ENCODE measurements around the gene FBLN5. TPM values are rescaled to one million over a fixed set of nuclear protein-coding genes. Genes with fewer than 3 reads are reported as not detected.

The FBLN5 gene
- total and polyA plus RNA-seq, 5 donors from 2014 or later: 3.0 to 21.9 (median 20.9) TPM

- Mint-ChIP-seq H3K36me3 (peaks cover 45% of the 10 kb centered on the region), H3K4me3 (peak overlapping the region in 1 of 4 donors; percentile 35), H3K9me3 (no peaks in the 10 kb centered on the region), H3K27me3 (no peaks in the 10 kb centered on the region), H3K27ac (peak overlapping the region in 2 of 3 donors; percentile 56 to 84), H3K4me1 (peaks cover 8 to 31% (median 20%) of the 10 kb centered on the region in 4 donors)
- no peak for DNase-seq
- no peak for ATAC-seq (ENCODE audit: low read depth in 2 of 2)
- Histone ChIP-seq H3K27ac (ENCODE audit: insufficient read depth, low read length, poor library complexity, severe bottlenecking) (no peak overlapping the region), H3K4me3 (ENCODE audit: low read depth, low read length) (no peak overlapping the region), H3K9me3 (ENCODE audit: control insufficient read depth in 2 of 2, low read length in 2 of 2) (no peaks in the 10 kb centered on the region), H3K27me3 (ENCODE audit: control insufficient read depth, insufficient read depth, low read length) (no peaks in the 10 kb centered on the region), H3K4me1 (ENCODE audit: control insufficient read depth, insufficient read depth, low read length, poor library complexity, severe bottlenecking) (no peaks in the 10 kb centered on the region), H3K36me3 (ENCODE audit: control insufficient read depth, insufficient read depth, low read length) (peaks cover 38% of the 10 kb centered on the region)
These were observed 30.4 kb upstream of the FBLN5 start for GRCh38 chr14:91977884-91978283.

- H3K4me1 ChIP-seq (ENCODE audit: control insufficient read depth, insufficient read depth, low read length, poor library complexity, severe bottlenecking): no peaks in the 10 kb centered on the region
- no peak overlapping the region for H3K4me3 ChIP-seq (ENCODE audit: low read depth, low read length)
- ATAC-seq (ENCODE audit: low read depth in 2 of 2) (no peak), DNase-seq (no peak)
- H3K27me3 Mint-ChIP-seq: no peaks in the 10 kb centered on the region
- no peaks in the 10 kb centered on the region for H3K27me3 ChIP-seq (ENCODE audit: control insufficient read depth, insufficient read depth, low read length)
- no peak overlapping the region for H3K4me3 Mint-ChIP-seq
- peaks cover 46% of the 10 kb centered on the region for H3K36me3 Mint-ChIP-seq
- peaks cover 7 to 31% (median 18%) of the 10 kb centered on the region in 4 donors for H3K4me1 Mint-ChIP-seq
- H3K36me3 ChIP-seq (ENCODE audit: control insufficient read depth, insufficient read depth, low read length): peaks cover 50% of the 10 kb centered on the region
- no peaks in the 10 kb centered on the region for H3K9me3 ChIP-seq (ENCODE audit: control insufficient read depth in 2 of 2, low read length in 2 of 2)
- peak overlapping the region in 1 of 3 donors; percentile 26 for H3K27ac Mint-ChIP-seq
- H3K9me3 Mint-ChIP-seq: no peaks in the 10 kb centered on the region
- H3K27ac ChIP-seq (ENCODE audit: insufficient read depth, low read length, poor library complexity, severe bottlenecking): no peak overlapping the region
These were observed 28.3 kb upstream of the FBLN5 start for GRCh38 chr14:91975763-91976162.

GRCh38 chr14:91971188-91971778 is 23.8 kb upstream of the FBLN5 start:
- no peaks in the 10 kb centered on the region for H3K9me3 ChIP-seq (ENCODE audit: control insufficient read depth in 2 of 2, low read length in 2 of 2)
- H3K4me3 Mint-ChIP-seq: no peak overlapping the region
- peaks cover 0 to 1% (median 0%) of the 10 kb centered on the region in 7 donors for H3K9me3 Mint-ChIP-seq
- H3K27ac Mint-ChIP-seq: peak overlapping the region in 1 of 3 donors; percentile 63
- H3K36me3 Mint-ChIP-seq: peaks cover 30% of the 10 kb centered on the region
- no peak for DNase-seq
- H3K4me3 ChIP-seq (ENCODE audit: low read depth, low read length): no peak overlapping the region
- ATAC-seq (ENCODE audit: low read depth in 2 of 2): no peak
- no peaks in the 10 kb centered on the region for H3K27me3 Mint-ChIP-seq
- H3K27ac ChIP-seq (ENCODE audit: insufficient read depth, low read length, poor library complexity, severe bottlenecking): no peak overlapping the region
- H3K4me1 Mint-ChIP-seq: peaks cover 5 to 25% (median 22%) of the 10 kb centered on the region in 4 donors
- H3K27me3 ChIP-seq (ENCODE audit: control insufficient read depth, insufficient read depth, low read length): no peaks in the 10 kb centered on the region
- H3K4me1 ChIP-seq (ENCODE audit: control insufficient read depth, insufficient read depth, low read length, poor library complexity, severe bottlenecking): peaks cover 23% of the 10 kb centered on the region
- peaks cover 51% of the 10 kb centered on the region for H3K36me3 ChIP-seq (ENCODE audit: control insufficient read depth, insufficient read depth, low read length)

- Histone ChIP-seq H3K27ac (ENCODE audit: insufficient read depth, low read length, poor library complexity, severe bottlenecking) (peak overlapping the region; percentile 41), H3K4me1 (ENCODE audit: control insufficient read depth, insufficient read depth, low read length, poor library complexity, severe bottlenecking) (peaks cover 23% of the 10 kb centered on the region), H3K9me3 (ENCODE audit: control insufficient read depth in 2 of 2, low read length in 2 of 2) (no peaks in the 10 kb centered on the region), H3K27me3 (ENCODE audit: control insufficient read depth, insufficient read depth, low read length) (no peaks in the 10 kb centered on the region), H3K4me3 (ENCODE audit: low read depth, low read length) (peak overlapping the region; percentile 17), H3K36me3 (ENCODE audit: control insufficient read depth, insufficient read depth, low read length) (peaks cover 32% of the 10 kb centered on the region)
- H3K27me3 Mint-ChIP-seq: no peaks in the 10 kb centered on the region
- DNase-seq (peak; percentile 36 to 83 (median 73)), ATAC-seq (ENCODE audit: low read depth in 2 of 2) (peak; percentile 96 to 99)
- H3K4me3 Mint-ChIP-seq: peak overlapping the region; percentile 2 to 86 (median 59)
- peaks cover 20% of the 10 kb centered on the region for H3K36me3 Mint-ChIP-seq
- H3K27ac Mint-ChIP-seq: peak overlapping the region; percentile 88 to 97 (median 92)
- peaks cover 5 to 25% (median 20%) of the 10 kb centered on the region in 4 donors for H3K4me1 Mint-ChIP-seq
- H3K9me3 Mint-ChIP-seq: peaks cover 0 to 1% (median 0%) of the 10 kb centered on the region in 7 donors
These were observed 20.8 kb upstream of the FBLN5 start for GRCh38 chr14:91968280-91968679.

- ATAC-seq (ENCODE audit: low read depth in 2 of 2) (no peak), DNase-seq (no peak)
- Histone ChIP-seq H3K27ac (ENCODE audit: insufficient read depth, low read length, poor library complexity, severe bottlenecking) (no peak overlapping the region), H3K9me3 (ENCODE audit: control insufficient read depth in 2 of 2, low read length in 2 of 2) (no peaks in the 10 kb centered on the region), H3K4me1 (ENCODE audit: control insufficient read depth, insufficient read depth, low read length, poor library complexity, severe bottlenecking) (peaks cover 23% of the 10 kb centered on the region), H3K4me3 (ENCODE audit: low read depth, low read length) (no peak overlapping the region), H3K36me3 (ENCODE audit: control insufficient read depth, insufficient read depth, low read length) (peaks cover 12% of the 10 kb centered on the region), H3K27me3 (ENCODE audit: control insufficient read depth, insufficient read depth, low read length) (no peaks in the 10 kb centered on the region)
- peaks cover 5 to 22% (median 19%) of the 10 kb centered on the region in 4 donors for H3K4me1 Mint-ChIP-seq
- H3K27ac Mint-ChIP-seq: peak overlapping the region in 1 of 3 donors; percentile 5
- H3K9me3 Mint-ChIP-seq: peaks cover 0 to 1% (median 0%) of the 10 kb centered on the region in 7 donors
- H3K27me3 Mint-ChIP-seq: no peaks in the 10 kb centered on the region
- peaks cover 10% of the 10 kb centered on the region for H3K36me3 Mint-ChIP-seq
- H3K4me3 Mint-ChIP-seq: no peak overlapping the region
These were observed 17.2 kb upstream of the FBLN5 start for GRCh38 chr14:91964724-91965123.

GRCh38 chr14:91964011-91964410 is 16.5 kb upstream of the FBLN5 start:
- no peak for DNase-seq
- no peak overlapping the region for H3K4me3 Mint-ChIP-seq
- ATAC-seq (ENCODE audit: low read depth in 2 of 2): no peak

GRCh38 chr14:91963465-91963864 is 16.0 kb upstream of the FBLN5 start:
- Histone ChIP-seq H3K9me3 (ENCODE audit: control insufficient read depth in 2 of 2, low read length in 2 of 2) (no peaks in the 10 kb centered on the region), H3K36me3 (ENCODE audit: control insufficient read depth, insufficient read depth, low read length) (no peaks in the 10 kb centered on the region), H3K27me3 (ENCODE audit: control insufficient read depth, insufficient read depth, low read length) (no peaks in the 10 kb centered on the region), H3K27ac (ENCODE audit: insufficient read depth, low read length, poor library complexity, severe bottlenecking) (no peak overlapping the region), H3K4me1 (ENCODE audit: control insufficient read depth, insufficient read depth, low read length, poor library complexity, severe bottlenecking) (peaks cover 11% of the 10 kb centered on the region), H3K4me3 (ENCODE audit: low read depth, low read length) (no peak overlapping the region)
- no peak for ATAC-seq (ENCODE audit: low read depth in 2 of 2)
- Mint-ChIP-seq H3K4me1 (peaks cover 3 to 11% (median 8%) of the 10 kb centered on the region in 4 donors), H3K27me3 (no peaks in the 10 kb centered on the region), H3K9me3 (no peaks in the 10 kb centered on the region), H3K36me3 (peaks cover 1% of the 10 kb centered on the region), H3K27ac (no peak overlapping the region), H3K4me3 (no peak overlapping the region)
- no peak for DNase-seq

More at GRCh38 chr14:91964011-91964410, 16.5 kb upstream of the FBLN5 start:
- peaks cover 5 to 17% (median 13%) of the 10 kb centered on the region in 4 donors for H3K4me1 Mint-ChIP-seq
- peak overlapping the region in 1 of 3 donors; percentile 74 for H3K27ac Mint-ChIP-seq
- Histone ChIP-seq H3K9me3 (ENCODE audit: control insufficient read depth in 2 of 2, low read length in 2 of 2) (no peaks in the 10 kb centered on the region), H3K4me1 (ENCODE audit: control insufficient read depth, insufficient read depth, low read length, poor library complexity, severe bottlenecking) (peaks cover 16% of the 10 kb centered on the region), H3K27me3 (ENCODE audit: control insufficient read depth, insufficient read depth, low read length) (no peaks in the 10 kb centered on the region), H3K4me3 (ENCODE audit: low read depth, low read length) (no peak overlapping the region), H3K36me3 (ENCODE audit: control insufficient read depth, insufficient read depth, low read length) (peaks cover 5% of the 10 kb centered on the region), H3K27ac (ENCODE audit: insufficient read depth, low read length, poor library complexity, severe bottlenecking) (no peak overlapping the region)
- H3K36me3 Mint-ChIP-seq: peaks cover 7% of the 10 kb centered on the region
- no peaks in the 10 kb centered on the region for H3K27me3 Mint-ChIP-seq
- H3K9me3 Mint-ChIP-seq: peaks cover 0 to 1% (median 0%) of the 10 kb centered on the region in 7 donors

All from CD4-positive, CD25-positive, alpha-beta regulatory T cell (primary cell).